ENCODE results near the gene SNRPB. TPM values are rescaled to one million over a fixed set of nuclear protein-coding genes. Genes with fewer than 3 reads are reported as not detected.

The SNRPB gene
- total RNA-seq, 1 experiment from 2014 or later: 401 TPM

- no peak for DNase-seq
- H3K4me3 ChIP-seq: no peak overlapping the region
- no peaks in the 10 kb centered on the region for H3K4me1 ChIP-seq
- peaks cover 33% of the 10 kb centered on the region for H3K36me3 ChIP-seq
- H3K9me3 ChIP-seq (replicated peaks): no peaks in the 10 kb centered on the region
- H3K27me3 ChIP-seq: no peaks in the 10 kb centered on the region
- no peak overlapping the region for H3K27ac ChIP-seq
Observed at GRCh38 chr20:2485661-2486060, 15.1 kb upstream of the SNRPB start.

GRCh38 chr20:2485080-2485479, 14.5 kb upstream of the SNRPB start:
- no peaks in the 10 kb centered on the region for H3K4me1 ChIP-seq
- no peak overlapping the region for H3K4me3 ChIP-seq
- no peak overlapping the region for H3K27ac ChIP-seq
- H3K27me3 ChIP-seq: no peaks in the 10 kb centered on the region
- H3K36me3 ChIP-seq: peaks cover 33% of the 10 kb centered on the region
- no peaks in the 10 kb centered on the region for H3K9me3 ChIP-seq (replicated peaks)
- DNase-seq: no peak

- Histone ChIP-seq H3K4me1 (no peaks in the 10 kb centered on the region), H3K27ac (no peak overlapping the region), H3K4me3 (no peak overlapping the region), H3K9me3 (replicated peaks) (no peaks in the 10 kb centered on the region), H3K27me3 (no peaks in the 10 kb centered on the region), H3K36me3 (peaks cover 28% of the 10 kb centered on the region)
- DNase-seq: no peak
Observed at GRCh38 chr20:2483504-2483903, 12.9 kb upstream of the SNRPB start.

GRCh38 chr20:2480381-2480780, 9.8 kb upstream of the SNRPB start:
- H3K4me1 ChIP-seq: no peaks in the 10 kb centered on the region
- H3K4me3 ChIP-seq: no peak overlapping the region
- no peaks in the 10 kb centered on the region for H3K9me3 ChIP-seq (replicated peaks)
- no peak for DNase-seq
- no peak overlapping the region for H3K27ac ChIP-seq
- H3K27me3 ChIP-seq: no peaks in the 10 kb centered on the region
- peaks cover 27% of the 10 kb centered on the region for H3K36me3 ChIP-seq

- Histone ChIP-seq H3K9me3 (replicated peaks) (no peaks in the 10 kb centered on the region), H3K4me1 (no peaks in the 10 kb centered on the region), H3K27me3 (no peaks in the 10 kb centered on the region), H3K4me3 (no peak overlapping the region), H3K27ac (no peak overlapping the region), H3K36me3 (no peaks in the 10 kb centered on the region; the same call in 1 of the 2 replicates)
- DNase-seq: no peak
Observed at GRCh38 chr20:2476742-2477615, 6.4 kb upstream of the SNRPB start.

GRCh38 chr20:2475850-2476741, 5.5 kb upstream of the SNRPB start:
- DNase-seq: no peak
- H3K36me3 ChIP-seq: no peaks in the 10 kb centered on the region
- H3K27ac ChIP-seq: no peak overlapping the region
- H3K27me3 ChIP-seq: no peaks in the 10 kb centered on the region
- no peak overlapping the region for H3K4me3 ChIP-seq
- no peaks in the 10 kb centered on the region for H3K4me1 ChIP-seq
- H3K9me3 ChIP-seq (replicated peaks): no peaks in the 10 kb centered on the region

DNA sequence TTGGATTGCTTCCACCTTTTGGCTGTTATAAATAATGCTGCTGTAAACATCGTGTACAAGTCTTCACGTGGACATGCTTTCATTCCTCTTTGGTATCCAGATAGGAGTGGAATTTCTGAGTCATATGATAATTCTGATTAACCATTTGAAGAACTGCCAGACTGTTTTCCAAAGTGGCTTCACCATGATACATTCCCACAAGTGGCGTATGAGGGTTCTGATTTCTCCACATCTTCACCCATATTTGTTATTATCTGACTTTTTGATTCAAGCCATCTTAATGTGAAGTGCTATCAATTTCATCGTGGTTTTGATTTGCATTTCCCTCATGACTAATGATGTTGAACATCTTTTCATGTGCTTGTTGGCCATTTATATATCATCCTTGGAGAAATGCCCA, 2.9 kb upstream of the SNRPB start:
- Histone ChIP-seq H3K27me3 (no peaks in the 10 kb centered on the region), H3K36me3 (peaks cover 13% of the 10 kb centered on the region), H3K4me3 (no peak overlapping the region), H3K4me1 (peaks cover 3% of the 10 kb centered on the region; the same call in 1 of the 2 replicates), H3K27ac (no peak overlapping the region), H3K9me3 (replicated peaks) (no peaks in the 10 kb centered on the region)
- DNase-seq: no peak

DNA sequence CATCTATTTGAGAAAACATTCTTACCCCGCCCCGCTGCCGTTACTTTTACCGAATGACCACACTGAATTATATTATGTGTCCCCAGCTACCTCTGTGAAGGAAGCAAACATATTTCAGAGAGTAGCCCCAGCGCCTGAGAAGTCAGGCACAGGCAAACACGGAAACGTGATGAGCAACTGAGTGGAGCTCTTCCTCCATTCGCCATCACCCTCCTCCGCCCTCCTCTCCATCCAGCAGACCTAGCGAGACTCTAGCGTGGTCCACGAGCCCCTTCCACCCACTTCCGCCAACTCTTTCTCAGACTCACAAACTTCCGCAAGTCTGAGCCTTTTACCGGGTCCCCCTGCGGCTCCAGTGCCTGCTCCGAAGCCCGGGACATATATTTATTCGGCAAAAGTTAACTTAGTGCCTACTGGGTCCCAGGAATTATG, 582 bp downstream of the SNRPB start:
- peaks cover 3% of the 10 kb centered on the region; the same call in 1 of the 2 replicates for H3K4me1 ChIP-seq
- H3K27ac ChIP-seq: peak overlapping the region; percentile 96
- peaks cover 46% of the 10 kb centered on the region for H3K36me3 ChIP-seq
- DNase-seq: peak; percentile 57 to 64
- H3K4me3 ChIP-seq: peak overlapping the region; percentile 87
- no peaks in the 10 kb centered on the region for H3K27me3 ChIP-seq
- no peaks in the 10 kb centered on the region for H3K9me3 ChIP-seq (replicated peaks)

DNA sequence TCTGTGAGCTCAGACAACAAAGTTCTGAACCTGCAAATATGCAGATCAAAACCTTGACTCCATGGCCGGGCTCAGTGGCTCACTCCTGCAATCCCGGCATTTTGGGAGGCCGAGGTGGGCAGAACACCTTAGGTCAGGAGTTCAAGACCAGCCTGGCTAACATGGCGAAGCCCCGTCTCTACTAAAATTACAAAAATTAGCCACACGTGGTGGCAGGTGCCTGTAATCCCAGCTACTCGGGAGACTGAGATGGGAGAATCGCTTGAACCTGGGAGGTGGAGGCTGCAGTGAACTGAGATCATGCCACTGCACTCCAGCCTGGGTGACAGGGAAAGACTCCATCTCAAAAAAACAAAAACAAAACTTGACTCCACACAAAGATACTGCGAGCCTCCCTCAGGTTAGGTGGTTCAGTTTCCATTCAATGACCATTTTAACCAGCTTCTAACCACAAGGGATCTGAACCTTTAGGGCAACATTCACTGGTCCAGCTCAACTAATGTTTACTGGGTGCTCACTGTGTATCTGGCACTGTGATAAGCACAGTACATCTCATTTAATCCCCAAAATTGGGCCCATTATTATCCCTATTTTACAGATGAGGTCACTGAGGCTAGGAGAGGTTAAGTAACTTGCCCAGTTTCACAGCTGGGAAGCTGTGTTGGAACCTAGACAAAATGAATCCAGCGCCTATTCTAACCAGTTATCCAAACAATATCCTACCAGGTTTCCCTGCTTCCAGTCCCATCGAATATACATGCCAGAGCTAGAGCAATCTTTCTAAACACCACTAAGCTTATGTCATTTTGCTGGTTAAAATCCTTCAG, 1.8 kb downstream of the SNRPB start:
- no peak for DNase-seq
- no peaks in the 10 kb centered on the region for H3K9me3 ChIP-seq (replicated peaks)
- H3K4me1 ChIP-seq: peaks cover 3% of the 10 kb centered on the region; the same call in 1 of the 2 replicates
- no peaks in the 10 kb centered on the region for H3K27me3 ChIP-seq
- peaks cover 58% of the 10 kb centered on the region for H3K36me3 ChIP-seq
- H3K4me3 ChIP-seq: peak overlapping the region; percentile 87
- no peak overlapping the region for H3K27ac ChIP-seq

DNA sequence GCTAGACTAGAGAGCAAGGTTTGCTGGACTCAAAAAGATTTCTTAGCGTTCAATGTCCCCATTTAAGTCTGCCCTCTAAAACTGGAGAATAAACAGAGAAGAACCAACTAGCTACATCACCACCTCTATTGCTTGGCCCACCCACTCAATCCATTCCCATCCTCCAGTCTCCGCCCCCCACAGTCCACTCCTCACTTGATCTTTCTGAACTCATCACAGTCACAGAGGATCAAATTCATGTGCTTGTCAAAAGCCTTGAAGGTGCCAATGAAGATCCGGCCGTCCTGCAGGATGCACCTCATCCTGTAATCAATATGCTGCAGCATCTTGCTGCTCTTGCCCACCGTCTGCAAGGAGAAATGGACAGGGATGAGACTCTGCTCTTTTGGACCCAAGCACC, 3.2 kb downstream of the SNRPB start:
- Histone ChIP-seq H3K4me3 (no peak overlapping the region), H3K36me3 (peaks cover 72% of the 10 kb centered on the region)

GRCh38 chr20:2465100-2465499, 5.5 kb downstream of the SNRPB start:
- no peak overlapping the region for H3K4me3 ChIP-seq
- H3K27me3 ChIP-seq: no peaks in the 10 kb centered on the region
- H3K4me1 ChIP-seq: peaks cover 3% of the 10 kb centered on the region; the same call in 1 of the 2 replicates
- no peak overlapping the region for H3K27ac ChIP-seq
- DNase-seq: no peak
- H3K9me3 ChIP-seq (replicated peaks): no peaks in the 10 kb centered on the region
- H3K36me3 ChIP-seq: peaks cover 94% of the 10 kb centered on the region

More for the DNA sequence above, 3.2 kb downstream of the SNRPB start:
- no peak for DNase-seq
- Histone ChIP-seq H3K9me3 (replicated peaks) (no peaks in the 10 kb centered on the region), H3K27me3 (no peaks in the 10 kb centered on the region), H3K27ac (no peak overlapping the region), H3K4me1 (peaks cover 3% of the 10 kb centered on the region; the same call in 1 of the 2 replicates)

DNA sequence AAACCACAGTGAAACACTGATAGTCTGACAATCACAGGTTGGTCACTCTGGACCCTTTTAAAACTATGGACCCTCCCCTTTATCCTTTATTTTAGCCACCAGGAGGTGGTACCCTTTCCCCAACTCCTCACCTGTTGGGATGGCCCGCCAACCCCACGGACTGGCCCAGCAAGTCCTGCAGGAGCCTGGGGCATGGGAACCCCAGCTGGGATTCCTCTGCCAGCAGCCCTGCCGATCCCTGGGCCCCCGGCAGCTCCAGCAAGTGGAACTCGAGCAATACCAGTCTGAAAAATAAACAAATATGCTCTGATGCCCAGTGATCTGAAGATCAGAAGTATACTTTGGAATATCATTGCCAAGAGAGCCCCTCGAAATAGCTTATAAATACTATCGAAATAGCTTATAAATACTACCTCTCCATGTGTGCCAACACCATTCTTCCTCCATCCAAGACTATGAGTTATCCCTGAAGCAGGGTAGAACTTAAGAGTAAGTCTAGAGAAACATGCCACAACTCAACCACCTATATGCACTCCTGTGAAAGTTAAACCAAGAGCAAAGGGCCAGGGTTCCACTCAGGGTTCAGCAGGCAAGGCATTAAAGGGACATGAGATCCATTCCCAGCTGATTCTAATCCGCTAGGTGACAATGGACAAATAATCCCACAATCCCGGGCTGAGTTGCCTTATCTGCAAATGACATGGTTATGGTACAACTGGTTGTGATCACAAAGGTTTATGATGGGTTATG, 6.8 kb downstream of the SNRPB start:
- peaks cover under 1% of the 10 kb centered on the region; the same call in 1 of the 2 replicates for H3K4me1 ChIP-seq
- no peaks in the 10 kb centered on the region for H3K9me3 ChIP-seq (replicated peaks)
- peaks cover 98% of the 10 kb centered on the region for H3K36me3 ChIP-seq
- H3K27ac ChIP-seq: no peak overlapping the region
- no peaks in the 10 kb centered on the region for H3K27me3 ChIP-seq
- DNase-seq: no peak
- H3K4me3 ChIP-seq: no peak overlapping the region

- H3K27ac ChIP-seq: no peak overlapping the region
- DNase-seq: no peak
- no peaks in the 10 kb centered on the region for H3K9me3 ChIP-seq (replicated peaks)
- H3K4me1 ChIP-seq: no peaks in the 10 kb centered on the region
- peaks cover 88% of the 10 kb centered on the region for H3K36me3 ChIP-seq
- no peak overlapping the region for H3K4me3 ChIP-seq
- no peaks in the 10 kb centered on the region for H3K27me3 ChIP-seq
Observed at GRCh38 chr20:2462484-2462883, 8.1 kb downstream of the SNRPB start.
